Measurements from ENCODE around the gene RASD1.

DNA sequence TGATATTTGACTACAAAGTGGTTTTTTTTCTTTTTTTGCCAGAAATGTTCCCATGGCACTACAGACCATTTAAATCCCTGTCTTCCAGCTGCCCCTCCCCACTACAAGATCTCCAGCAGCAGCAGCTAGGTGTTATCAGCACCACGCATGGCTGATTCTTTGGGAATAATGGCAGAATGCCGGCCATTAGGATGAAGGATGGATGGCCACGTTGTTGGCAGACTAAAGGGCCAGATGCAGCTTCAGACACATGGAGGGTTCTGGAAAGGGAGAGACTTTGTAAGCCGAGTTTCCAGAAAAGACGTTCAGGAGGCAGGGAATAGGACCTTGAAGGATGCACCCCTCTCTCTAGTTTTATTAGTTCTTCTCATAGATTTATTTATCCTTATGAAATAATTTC is 29.7 kb downstream of the RASD1 start:
- TF ChIP-seq REST (IDR thresholded peaks at IDR 0.05; ENCODE audit: insufficient replicate concordance, low read depth) (no peak), POLR2AphosphoS5 (IDR thresholded peaks at IDR 0.05; ENCODE audit: low read depth) (no peak), GABPA (IDR thresholded peaks at IDR 0.05; ENCODE audit: low read depth) (no peak), SPI1 (IDR thresholded peaks at IDR 0.05; ENCODE audit: borderline replicate concordance, low read depth) (no peak)
- TF ChIP-seq, protein P1, sequence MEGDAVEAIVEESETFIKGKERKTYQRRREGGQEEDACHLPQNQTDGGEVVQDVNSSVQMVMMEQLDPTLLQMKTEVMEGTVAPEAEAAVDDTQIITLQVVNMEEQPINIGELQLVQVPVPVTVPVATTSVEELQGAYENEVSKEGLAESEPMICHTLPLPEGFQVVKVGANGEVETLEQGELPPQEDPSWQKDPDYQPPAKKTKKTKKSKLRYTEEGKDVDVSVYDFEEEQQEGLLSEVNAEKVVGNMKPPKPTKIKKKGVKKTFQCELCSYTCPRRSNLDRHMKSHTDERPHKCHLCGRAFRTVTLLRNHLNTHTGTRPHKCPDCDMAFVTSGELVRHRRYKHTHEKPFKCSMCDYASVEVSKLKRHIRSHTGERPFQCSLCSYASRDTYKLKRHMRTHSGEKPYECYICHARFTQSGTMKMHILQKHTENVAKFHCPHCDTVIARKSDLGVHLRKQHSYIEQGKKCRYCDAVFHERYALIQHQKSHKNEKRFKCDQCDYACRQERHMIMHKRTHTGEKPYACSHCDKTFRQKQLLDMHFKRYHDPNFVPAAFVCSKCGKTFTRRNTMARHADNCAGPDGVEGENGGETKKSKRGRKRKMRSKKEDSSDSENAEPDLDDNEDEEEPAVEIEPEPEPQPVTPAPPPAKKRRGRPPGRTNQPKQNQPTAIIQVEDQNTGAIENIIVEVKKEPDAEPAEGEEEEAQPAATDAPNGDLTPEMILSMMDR (IDR thresholded peaks at IDR 0.05; ENCODE audit: insufficient read depth, low read length), result no peak

Data from HL-60 (cell line).